HG02943 (cell line): ENCODE data around the gene DNAL4.

ENCODE experiments used
- ATAC-seq: cut with Tn5 transposase; IDR thresholded peaks from one replicate; pipeline ENCODE4 v1.9.1; 2021; ENCODE audit warnings: mild to moderate bottlenecking, low read depth, moderate library complexity; ENCODE audit not compliant: unreplicated experiment

The DNAL4 gene

GRCh38 chr22:38793721-38794466, at the start of gene DNAL4:
DNAL4 (minus strand) TSS chr22:38794143; CDS start chr22:38782731, 11,412 bp downstream.
- peak; percentile 96 for ATAC-seq

GRCh38 chr22:38843201-38843656, 49.3 kb upstream of the DNAL4 start:
- no peak for ATAC-seq

DNA sequence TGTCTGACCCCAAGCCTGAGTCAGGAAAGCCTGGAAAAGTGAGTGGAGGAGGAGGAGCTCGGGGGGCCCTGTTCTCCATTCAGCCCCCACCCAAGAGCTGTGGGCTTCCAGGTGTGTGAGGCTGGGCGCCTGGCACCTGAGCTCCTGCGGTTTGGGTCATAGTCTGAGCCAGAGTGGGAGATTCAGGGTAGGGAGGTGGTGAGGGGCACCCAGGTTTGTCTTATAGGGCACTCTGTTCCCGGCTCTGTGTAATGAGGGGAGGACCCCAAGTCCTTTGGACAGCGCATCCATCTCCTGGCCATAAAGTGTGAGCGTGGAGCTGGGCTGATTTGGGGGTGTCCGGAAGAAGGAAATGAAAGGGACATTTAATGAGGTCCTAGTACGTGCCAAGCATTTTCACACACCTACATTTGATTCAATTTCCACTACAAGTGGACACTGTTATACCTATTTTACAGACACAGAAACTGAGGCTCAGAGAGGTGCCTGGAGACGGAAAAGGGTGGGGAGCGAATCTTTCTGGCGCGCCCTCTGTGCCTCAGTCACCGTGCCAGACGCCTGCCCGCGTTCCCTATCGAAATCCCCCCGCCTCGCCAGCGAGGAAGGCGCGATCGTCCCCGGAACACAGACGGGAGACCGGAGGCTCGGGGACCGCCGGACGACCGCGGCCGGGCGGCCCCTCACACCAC, 48.7 kb upstream of the DNAL4 start:
- no peak for ATAC-seq

DNA sequence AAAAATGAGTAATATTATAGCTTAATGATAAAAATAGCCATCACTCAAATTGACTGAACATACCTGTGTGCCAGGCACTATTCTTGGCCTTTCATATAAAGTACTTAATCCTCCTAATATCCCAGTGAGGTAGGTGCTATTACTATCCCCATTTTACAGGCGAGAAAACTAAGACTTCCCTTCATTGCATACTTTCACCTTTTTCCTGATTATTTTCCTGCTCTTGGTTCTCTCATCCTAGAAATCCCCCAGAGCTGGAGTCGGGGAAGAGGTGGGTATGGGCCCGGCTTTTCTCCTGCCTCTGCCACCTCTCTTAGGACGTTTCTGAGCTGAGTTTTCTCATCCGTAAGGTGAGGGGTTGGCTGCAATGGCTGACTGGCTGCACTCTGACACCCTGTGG, 47.7 kb upstream of the DNAL4 start:
- no peak for ATAC-seq

- ATAC-seq, result no peak
These were observed 47.3 kb upstream of the DNAL4 start for GRCh38 chr22:38841211-38841610.

DNA sequence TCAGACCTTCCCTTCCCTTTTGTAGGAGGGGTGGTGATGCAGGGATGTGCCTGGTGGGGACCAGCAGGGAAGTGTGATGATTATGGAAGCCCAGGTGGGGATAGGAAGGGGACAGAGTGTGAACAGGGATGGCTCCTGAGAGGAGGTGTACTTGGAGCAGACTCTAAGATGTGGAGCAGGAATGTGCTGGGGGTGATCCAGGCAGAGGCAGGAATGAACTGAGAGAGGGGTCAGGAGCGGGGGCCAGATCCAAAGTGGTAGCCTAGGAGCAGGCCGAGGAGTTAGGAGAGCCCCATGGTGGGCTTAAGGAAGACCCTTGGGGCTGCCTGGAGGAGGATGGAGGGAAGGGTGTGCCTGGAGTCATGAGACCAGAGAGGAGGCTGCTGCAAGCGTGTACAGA, 46.2 kb upstream of the DNAL4 start:
- ATAC-seq, result no peak

DNA sequence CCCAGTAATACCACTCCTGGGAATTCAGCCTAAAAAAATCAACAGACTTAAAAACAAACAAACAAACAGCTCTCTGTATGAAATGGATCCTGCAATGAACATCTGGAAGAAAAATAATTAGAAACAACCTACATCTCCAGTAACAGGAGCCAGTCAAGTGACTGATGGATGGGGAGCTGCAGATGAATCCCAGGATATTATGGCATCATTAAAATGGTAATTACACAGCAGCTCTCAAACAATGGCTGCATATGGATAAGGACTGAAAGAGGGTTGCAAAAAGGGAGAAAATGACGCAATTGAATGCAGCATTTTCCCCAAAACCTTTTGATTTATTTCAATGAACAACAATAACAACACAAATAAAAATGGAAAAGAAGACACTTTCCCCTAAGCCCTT, 45.7 kb upstream of the DNAL4 start:
- no peak for ATAC-seq

DNA sequence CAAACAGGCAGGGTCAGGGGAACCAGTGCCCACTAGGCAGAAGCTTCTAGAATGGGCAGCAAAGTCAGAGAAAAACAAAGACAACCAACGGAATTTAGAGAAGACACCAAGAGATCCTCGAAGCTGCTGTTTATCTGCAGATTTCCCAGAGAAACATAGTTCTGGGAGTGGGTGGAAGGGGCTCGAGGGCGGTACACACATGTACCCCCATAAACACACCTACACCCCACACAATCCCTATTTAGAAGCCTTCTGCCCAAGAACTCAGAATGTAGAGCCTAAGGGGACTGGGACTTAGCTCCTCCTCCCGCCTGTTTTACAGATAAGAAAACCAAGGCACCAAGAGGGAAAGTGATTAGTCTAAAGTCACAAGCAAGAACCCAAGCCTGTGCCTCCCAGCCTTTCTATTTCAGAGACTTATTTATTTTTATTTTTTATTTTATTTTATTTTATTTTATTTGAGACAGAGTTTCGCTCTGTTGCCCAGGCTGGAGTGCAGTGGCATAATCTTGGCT, 43.5 kb upstream of the DNAL4 start:
- ATAC-seq, result no peak

DNA sequence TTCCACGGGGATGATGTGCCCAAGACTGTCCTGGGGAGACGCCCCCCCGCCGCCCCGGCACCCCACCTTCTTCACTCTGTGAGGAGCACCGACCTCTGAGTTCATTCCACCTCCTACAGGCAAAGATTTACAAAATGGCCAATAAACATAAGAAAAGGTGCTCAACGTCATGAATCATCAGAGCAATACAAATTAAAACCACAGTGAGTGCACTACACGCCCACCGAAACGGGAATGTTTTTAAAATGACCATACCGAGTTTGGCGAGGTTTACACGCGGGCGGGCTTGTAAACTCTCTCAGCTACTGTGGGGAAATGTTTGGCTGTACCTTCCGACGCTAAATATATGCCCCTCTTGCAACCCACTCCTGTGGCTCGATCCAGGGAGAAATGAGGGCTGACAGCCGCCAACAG, 42.0 kb upstream of the DNAL4 start:
- ATAC-seq, result no peak

DNA sequence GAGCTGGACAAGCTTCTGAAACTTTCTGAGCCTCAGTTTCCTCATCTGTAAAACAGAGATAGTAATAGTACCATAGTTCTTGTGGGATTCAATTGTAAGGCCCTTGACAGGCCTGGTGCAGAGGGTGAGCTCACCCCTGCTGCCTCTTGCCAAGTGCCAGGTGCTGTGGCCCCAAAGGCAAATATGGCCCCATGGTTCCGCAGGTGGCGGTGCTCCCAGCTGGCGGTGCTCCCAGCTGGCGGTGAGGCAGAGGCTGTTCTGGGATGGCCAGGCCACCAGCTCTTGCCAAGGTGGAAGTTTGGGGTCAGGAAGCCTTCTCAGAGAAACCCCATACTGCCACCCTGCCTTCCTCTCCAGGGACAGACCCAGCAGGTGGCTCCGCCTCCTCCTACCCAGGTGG, 41.0 kb upstream of the DNAL4 start:
- ATAC-seq, result no peak

- no peak for ATAC-seq
These were observed 40.4 kb upstream of the DNAL4 start for GRCh38 chr22:38834215-38834953.

GRCh38 chr22:38833061-38833460, 39.1 kb upstream of the DNAL4 start:
- no peak for ATAC-seq

DNA sequence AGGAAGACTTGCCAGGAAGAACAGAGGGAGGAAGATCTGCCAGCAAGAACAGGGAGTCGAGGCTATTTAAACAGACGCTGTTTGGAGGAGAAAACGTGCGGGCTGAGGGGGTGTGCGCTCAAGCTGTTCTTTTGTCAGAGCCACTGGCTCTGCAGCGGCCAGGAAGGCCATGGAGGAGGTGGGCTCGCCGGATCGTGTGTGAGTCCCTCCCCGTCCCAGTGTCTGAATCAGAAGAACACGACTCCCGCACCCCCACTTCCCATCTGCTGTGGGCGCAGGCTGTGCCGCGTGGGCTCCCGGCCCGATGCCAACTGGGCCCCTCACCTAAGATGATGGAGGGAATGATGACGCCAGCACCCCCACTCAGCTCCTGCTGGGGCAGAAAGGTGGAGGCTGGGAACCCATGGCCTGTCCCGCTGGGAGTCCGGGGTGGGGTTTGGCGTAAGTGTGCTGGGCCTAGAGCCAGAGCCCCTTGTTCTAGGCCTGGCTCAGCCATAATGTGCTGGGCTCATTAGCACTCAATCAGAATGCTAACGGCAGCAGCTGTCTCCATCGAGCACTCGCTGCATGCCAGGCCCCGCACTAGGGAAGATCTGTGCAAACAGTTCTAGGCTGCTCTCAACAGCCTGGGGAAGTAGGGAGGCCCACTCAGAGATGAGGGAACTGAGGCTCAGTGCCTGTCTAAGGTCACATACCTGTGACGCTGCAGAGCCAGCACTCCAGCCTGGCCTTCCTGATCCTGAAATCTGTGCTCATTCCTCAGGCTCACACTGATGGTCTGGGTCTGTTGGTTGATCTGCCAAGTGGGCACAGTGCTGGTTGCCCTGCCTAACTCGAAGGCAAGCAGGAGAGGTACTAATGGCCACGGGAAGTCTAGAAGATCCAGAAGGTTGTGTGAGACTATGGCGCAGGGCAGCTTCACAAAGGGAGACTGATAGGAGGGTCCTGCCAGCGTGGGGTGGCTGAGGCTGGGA, 38.3 kb upstream of the DNAL4 start:
- no peak for ATAC-seq

GRCh38 chr22:38831166-38831945, 37.4 kb upstream of the DNAL4 start:
- ATAC-seq, result no peak

DNA sequence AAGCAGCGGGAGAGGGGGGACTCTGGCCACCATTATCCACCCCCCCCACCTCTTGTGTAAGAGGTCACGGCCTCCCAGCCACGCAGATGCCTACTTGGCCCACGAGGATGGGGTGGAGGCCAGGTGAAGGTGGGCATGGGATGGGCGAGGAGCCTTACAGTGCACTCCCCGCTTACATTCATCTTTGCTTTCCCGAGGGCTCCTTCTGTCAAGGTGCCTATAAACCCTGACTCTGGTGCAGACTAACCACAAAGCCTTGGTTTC, 36.8 kb upstream of the DNAL4 start:
- no peak for ATAC-seq

DNA sequence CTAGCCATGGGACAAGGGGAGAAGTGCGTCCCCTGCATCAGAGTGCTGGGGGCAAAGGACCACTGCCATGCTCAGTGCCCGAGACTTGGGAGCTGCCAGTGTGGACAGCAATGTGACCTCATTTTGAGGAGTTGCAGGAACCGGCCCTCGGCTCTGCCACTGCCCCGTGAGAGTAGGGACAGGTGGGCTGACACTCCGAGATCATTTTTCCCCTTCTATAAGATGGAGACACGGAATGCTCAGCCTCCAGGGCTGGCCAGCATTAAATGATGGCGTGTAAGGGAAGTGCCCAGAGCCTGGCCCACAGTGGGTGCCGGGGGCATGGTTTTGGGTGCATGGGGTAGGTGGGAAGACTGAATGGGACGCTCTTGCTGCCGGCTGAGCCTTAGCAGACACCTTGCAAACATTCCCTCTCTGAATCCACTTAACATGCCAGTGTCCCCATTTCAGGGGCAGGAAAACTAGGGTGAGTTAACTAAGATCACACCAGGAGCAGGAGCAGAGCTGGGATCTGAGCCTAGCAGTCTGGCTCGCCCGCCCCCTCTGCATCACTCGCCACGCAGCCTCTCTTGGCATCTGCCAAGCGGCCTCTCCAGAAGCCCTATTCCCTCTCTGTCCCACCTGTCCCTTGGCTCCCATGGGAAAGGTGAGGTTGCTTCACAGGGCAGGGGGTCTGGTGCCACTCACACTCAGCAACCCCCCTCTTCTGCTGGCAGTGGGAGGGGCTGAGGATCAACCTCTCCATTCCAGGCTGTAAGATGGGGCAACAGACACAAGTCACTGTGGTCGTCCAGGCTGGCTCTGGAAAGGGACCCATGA, 36.3 kb upstream of the DNAL4 start:
- no peak for ATAC-seq

- no peak for ATAC-seq
These were observed 35.5 kb upstream of the DNAL4 start for GRCh38 chr22:38829485-38829884.

DNA sequence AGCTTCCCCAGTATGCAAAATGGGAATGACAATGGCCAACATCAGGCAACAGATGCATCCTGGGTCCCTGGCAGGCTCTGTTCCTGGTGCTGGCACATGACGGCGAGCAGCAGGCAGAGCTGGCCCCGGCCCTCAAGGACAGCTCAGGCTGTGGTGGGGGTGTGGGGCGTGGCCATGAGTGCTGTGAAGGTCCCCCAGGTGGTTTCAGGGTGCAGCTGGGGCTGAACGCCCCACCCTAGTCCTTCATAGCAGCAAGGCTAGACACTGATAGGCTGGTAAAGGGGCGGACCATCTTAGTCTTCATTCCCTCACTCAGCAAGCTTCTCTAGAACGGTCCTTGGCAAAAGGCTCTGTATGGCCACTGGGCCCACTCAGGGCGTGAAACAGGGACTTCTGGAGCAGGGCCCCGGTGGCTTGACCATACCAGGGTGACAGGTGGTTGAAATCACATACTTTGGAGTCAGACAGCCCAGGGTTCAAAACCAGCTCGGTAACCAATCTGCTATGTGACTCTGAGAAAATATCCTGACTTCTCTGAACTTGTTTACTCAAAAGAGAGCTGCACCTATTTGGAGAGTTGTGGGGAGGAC, 34.8 kb upstream of the DNAL4 start:
- ATAC-seq, result no peak
